HUES6 (cell line): ENCODE measurements around the gene ZMIZ1.

Source experiments
- H3K27ac ChIP-seq: 2 replicates; pipeline ENCODE4 v1.7.0; 2013; ENCODE audit warnings: low read depth, mild to moderate bottlenecking, low read length, inconsistent platforms
- H3K27me3 ChIP-seq: 2 replicates; pipeline ENCODE4 v1.6.1; 2013; ENCODE audit warnings: low read length; ENCODE audit not compliant: control insufficient read depth, insufficient read depth
- H3K36me3 ChIP-seq: 2 replicates; pipeline ENCODE4 v1.6.1; 2013; ENCODE audit warnings: low read length; ENCODE audit not compliant: control insufficient read depth, insufficient read depth
- H3K4me1 ChIP-seq: 2 replicates; pipeline ENCODE4 v1.6.1; 2013; ENCODE audit warnings: low read length; ENCODE audit not compliant: control insufficient read depth, insufficient read depth
- H3K4me3 ChIP-seq: 2 replicates; pipeline ENCODE4 v1.5.1; 2013; ENCODE audit warnings: low read depth, low read length
- H3K9ac ChIP-seq: one replicate; pipeline ENCODE4 v1.6.1; 2013; ENCODE audit warnings: mild to moderate bottlenecking, low read length
- H3K9me3 ChIP-seq: 2 replicates; pipeline ENCODE4 v1.6.1; 2013; ENCODE audit warnings: low read depth, low read length; ENCODE audit not compliant: control insufficient read depth, insufficient read depth

The ZMIZ1 gene

GRCh38 chr10:79054203-79055099 is 14.3 kb upstream of the ZMIZ1 start:
- Histone ChIP-seq H3K4me3 (no peak overlapping the region), H3K27ac (no peak overlapping the region), H3K9ac (no peak overlapping the region), H3K9me3 (no peaks in the 10 kb centered on the region), H3K36me3 (no peaks in the 10 kb centered on the region), H3K27me3 (0 out of 2 replicates have a peak, but pooled peaks cover 3% of the 10 kb centered on the region), H3K4me1 (peaks cover 45% of the 10 kb centered on the region)

GRCh38 chr10:79055100-79055782 is 13.5 kb upstream of the ZMIZ1 start:
- Histone ChIP-seq H3K36me3 (no peaks in the 10 kb centered on the region), H3K27ac (no peak overlapping the region), H3K4me3 (no peak overlapping the region), H3K9ac (no peak overlapping the region), H3K4me1 (peaks cover 42% of the 10 kb centered on the region), H3K27me3 (0 out of 2 replicates have a peak, but pooled peaks cover 3% of the 10 kb centered on the region), H3K9me3 (no peaks in the 10 kb centered on the region)

DNA sequence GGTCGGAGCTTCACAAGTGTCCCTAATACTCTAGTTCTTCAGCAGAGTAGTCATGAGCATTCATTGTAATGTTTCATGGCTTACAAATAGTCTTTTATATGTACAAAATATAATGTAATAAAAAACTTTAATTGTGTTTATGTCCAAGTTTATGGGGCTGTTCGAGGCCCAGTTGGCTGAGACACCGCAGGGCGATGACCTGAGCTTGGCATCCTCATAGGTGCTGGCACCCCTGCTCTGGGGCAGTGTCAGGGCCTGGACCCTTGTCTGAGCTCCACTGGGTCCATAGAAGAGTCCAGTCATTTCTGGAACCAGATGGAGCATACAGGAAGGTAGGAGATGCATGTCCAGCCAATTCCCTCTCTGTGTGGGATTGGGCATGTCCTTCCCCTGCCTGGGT is 12.9 kb upstream of the ZMIZ1 start:
- H3K4me3 ChIP-seq = no peak overlapping the region
- H3K9ac ChIP-seq = no peak overlapping the region
- no peaks in the 10 kb centered on the region for H3K36me3 ChIP-seq
- 0 out of 2 replicates have a peak, but pooled peaks cover 3% of the 10 kb centered on the region for H3K27me3 ChIP-seq
- no peak overlapping the region for H3K27ac ChIP-seq
- no peaks in the 10 kb centered on the region for H3K9me3 ChIP-seq
- H3K4me1 ChIP-seq = peaks cover 35% of the 10 kb centered on the region

- H3K27ac ChIP-seq = no peak overlapping the region
- H3K4me3 ChIP-seq = no peak overlapping the region
- no peak overlapping the region for H3K9ac ChIP-seq
- no peaks in the 10 kb centered on the region for H3K9me3 ChIP-seq
- H3K36me3 ChIP-seq = no peaks in the 10 kb centered on the region
- peaks cover 31% of the 10 kb centered on the region for H3K4me1 ChIP-seq
- 0 out of 2 replicates have a peak, but pooled peaks cover 3% of the 10 kb centered on the region for H3K27me3 ChIP-seq
Measured at GRCh38 chr10:79056361-79056735, 12.4 kb upstream of the ZMIZ1 start.

- Histone ChIP-seq H3K36me3 (no peaks in the 10 kb centered on the region), H3K4me3 (no peak overlapping the region), H3K9ac (no peak overlapping the region), H3K27me3 (0 out of 2 replicates have a peak, but pooled peaks cover 3% of the 10 kb centered on the region), H3K27ac (no peak overlapping the region), H3K9me3 (no peaks in the 10 kb centered on the region), H3K4me1 (peaks cover 25% of the 10 kb centered on the region)
Measured at GRCh38 chr10:79056736-79057391, 11.9 kb upstream of the ZMIZ1 start.

- Histone ChIP-seq H3K9me3 (no peaks in the 10 kb centered on the region), H3K4me1 (peaks cover 17% of the 10 kb centered on the region), H3K9ac (no peak overlapping the region), H3K4me3 (no peak overlapping the region), H3K27ac (no peak overlapping the region), H3K27me3 (0 out of 2 replicates have a peak, but pooled peaks cover 3% of the 10 kb centered on the region), H3K36me3 (no peaks in the 10 kb centered on the region)
Measured at GRCh38 chr10:79057481-79058275, 11.1 kb upstream of the ZMIZ1 start.

- Histone ChIP-seq H3K36me3 (no peaks in the 10 kb centered on the region), H3K27ac (no peak overlapping the region), H3K4me3 (no peak overlapping the region), H3K9ac (no peak overlapping the region), H3K4me1 (peaks cover 15% of the 10 kb centered on the region), H3K27me3 (0 out of 2 replicates have a peak, but pooled peaks cover 3% of the 10 kb centered on the region), H3K9me3 (no peaks in the 10 kb centered on the region)
Measured at GRCh38 chr10:79058899-79059841, 9.6 kb upstream of the ZMIZ1 start.

- H3K9me3 ChIP-seq = no peaks in the 10 kb centered on the region
- H3K27me3 ChIP-seq = 0 out of 2 replicates have a peak, but pooled peaks cover 3% of the 10 kb centered on the region
- H3K4me3 ChIP-seq = no peak overlapping the region
- H3K27ac ChIP-seq = no peak overlapping the region
- H3K9ac ChIP-seq = no peak overlapping the region
- peaks cover 15% of the 10 kb centered on the region for H3K4me1 ChIP-seq
- no peaks in the 10 kb centered on the region for H3K36me3 ChIP-seq
Measured at GRCh38 chr10:79059859-79060379, 8.8 kb upstream of the ZMIZ1 start.

DNA sequence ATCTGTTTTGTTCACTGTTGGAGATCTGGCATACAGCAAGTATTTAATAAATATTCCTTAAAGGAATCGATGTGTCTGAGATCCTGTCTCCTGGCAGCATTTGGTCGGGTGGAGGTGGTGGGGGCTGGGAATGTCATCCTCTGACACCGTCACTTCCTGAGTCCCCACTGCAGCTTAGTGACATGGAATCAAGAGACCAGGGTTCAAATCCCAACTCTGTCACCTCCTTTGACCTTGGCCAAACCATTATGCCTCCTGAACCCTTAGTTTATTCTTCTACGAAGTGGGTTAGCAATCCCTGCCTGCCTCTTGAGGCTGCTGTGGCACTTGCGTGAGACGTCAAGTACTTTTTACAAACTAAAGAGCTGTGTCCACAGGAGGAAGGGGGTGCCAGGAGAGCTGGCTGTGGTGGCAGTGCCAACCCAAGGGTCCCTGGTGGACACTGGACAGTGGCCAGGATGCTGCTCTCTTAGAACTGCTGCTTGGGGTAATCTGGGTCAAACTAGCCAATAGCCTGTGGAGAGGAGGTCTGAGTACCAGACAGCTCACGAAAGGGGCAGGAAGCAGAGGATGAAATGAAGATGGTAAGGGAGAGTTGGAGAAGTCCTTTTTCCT is 8.0 kb upstream of the ZMIZ1 start:
- Histone ChIP-seq H3K27me3 (0 out of 2 replicates have a peak, but pooled peaks cover 3% of the 10 kb centered on the region), H3K9me3 (no peaks in the 10 kb centered on the region), H3K9ac (no peak overlapping the region), H3K4me3 (no peak overlapping the region), H3K36me3 (no peaks in the 10 kb centered on the region), H3K4me1 (peaks cover 21% of the 10 kb centered on the region), H3K27ac (no peak overlapping the region)
